Measurements from ENCODE around the gene GABBR1. TPM values are rescaled to one million over a fixed set of nuclear protein-coding genes. Genes with fewer than 3 reads are reported as not detected.

The GABBR1 gene
- total RNA-seq, 1 experiment from 2014 or later: 11.9 TPM

DNA sequence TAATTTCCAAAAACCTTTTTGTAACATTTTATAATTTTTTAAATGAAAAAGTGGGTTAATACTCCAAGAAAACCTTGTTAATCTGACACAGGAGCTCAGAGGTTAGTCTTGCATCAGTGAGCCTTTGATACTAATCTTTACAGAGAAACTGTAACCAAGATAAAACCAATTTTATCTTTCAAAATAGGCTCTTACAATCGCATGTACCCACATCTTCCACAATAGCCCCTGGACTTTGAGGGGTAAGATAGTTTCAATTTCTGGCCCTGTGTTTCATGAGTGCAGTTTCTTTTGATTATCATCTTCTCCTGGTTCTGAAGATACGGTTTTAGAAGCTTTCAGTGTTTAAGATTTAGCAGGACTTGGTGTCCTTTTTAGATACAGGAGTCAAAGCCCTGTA lies 110.8 kb downstream of the GABBR1 start:
- TF ChIP-seq, protein P1, sequence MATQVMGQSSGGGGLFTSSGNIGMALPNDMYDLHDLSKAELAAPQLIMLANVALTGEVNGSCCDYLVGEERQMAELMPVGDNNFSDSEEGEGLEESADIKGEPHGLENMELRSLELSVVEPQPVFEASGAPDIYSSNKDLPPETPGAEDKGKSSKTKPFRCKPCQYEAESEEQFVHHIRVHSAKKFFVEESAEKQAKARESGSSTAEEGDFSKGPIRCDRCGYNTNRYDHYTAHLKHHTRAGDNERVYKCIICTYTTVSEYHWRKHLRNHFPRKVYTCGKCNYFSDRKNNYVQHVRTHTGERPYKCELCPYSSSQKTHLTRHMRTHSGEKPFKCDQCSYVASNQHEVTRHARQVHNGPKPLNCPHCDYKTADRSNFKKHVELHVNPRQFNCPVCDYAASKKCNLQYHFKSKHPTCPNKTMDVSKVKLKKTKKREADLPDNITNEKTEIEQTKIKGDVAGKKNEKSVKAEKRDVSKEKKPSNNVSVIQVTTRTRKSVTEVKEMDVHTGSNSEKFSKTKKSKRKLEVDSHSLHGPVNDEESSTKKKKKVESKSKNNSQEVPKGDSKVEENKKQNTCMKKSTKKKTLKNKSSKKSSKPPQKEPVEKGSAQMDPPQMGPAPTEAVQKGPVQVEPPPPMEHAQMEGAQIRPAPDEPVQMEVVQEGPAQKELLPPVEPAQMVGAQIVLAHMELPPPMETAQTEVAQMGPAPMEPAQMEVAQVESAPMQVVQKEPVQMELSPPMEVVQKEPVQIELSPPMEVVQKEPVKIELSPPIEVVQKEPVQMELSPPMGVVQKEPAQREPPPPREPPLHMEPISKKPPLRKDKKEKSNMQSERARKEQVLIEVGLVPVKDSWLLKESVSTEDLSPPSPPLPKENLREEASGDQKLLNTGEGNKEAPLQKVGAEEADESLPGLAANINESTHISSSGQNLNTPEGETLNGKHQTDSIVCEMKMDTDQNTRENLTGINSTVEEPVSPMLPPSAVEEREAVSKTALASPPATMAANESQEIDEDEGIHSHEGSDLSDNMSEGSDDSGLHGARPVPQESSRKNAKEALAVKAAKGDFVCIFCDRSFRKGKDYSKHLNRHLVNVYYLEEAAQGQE (IDR thresholded peaks at IDR 0.05; ENCODE audit: insufficient read depth in 1 of 2, low read depth in 2 of 2, low read length in 1 of 2): no peak
- TF ChIP-seq SIN3A (IDR thresholded peaks at IDR 0.05; ENCODE audit: borderline replicate concordance, insufficient read depth, low read depth, low read length) (no peak), TCF7L2 (IDR thresholded peaks at IDR 0.05; ENCODE audit: low read depth, low read length) (no peak), POLR2AphosphoS5 (IDR thresholded peaks at IDR 0.05; ENCODE audit: low read depth, low read length) (no peak)
- TF ChIP-seq, protein P2, sequence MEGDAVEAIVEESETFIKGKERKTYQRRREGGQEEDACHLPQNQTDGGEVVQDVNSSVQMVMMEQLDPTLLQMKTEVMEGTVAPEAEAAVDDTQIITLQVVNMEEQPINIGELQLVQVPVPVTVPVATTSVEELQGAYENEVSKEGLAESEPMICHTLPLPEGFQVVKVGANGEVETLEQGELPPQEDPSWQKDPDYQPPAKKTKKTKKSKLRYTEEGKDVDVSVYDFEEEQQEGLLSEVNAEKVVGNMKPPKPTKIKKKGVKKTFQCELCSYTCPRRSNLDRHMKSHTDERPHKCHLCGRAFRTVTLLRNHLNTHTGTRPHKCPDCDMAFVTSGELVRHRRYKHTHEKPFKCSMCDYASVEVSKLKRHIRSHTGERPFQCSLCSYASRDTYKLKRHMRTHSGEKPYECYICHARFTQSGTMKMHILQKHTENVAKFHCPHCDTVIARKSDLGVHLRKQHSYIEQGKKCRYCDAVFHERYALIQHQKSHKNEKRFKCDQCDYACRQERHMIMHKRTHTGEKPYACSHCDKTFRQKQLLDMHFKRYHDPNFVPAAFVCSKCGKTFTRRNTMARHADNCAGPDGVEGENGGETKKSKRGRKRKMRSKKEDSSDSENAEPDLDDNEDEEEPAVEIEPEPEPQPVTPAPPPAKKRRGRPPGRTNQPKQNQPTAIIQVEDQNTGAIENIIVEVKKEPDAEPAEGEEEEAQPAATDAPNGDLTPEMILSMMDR (IDR thresholded peaks at IDR 0.05): no peak
- Histone ChIP-seq H3K9me3 (ENCODE audit: control insufficient read depth, insufficient read depth, low read depth, low read length) (no peaks in the 10 kb centered on the region), H3K4me1 (ENCODE audit: control insufficient read depth, insufficient read depth, low read length) (no peaks in the 10 kb centered on the region), H3K36me3 (ENCODE audit: control insufficient read depth, insufficient read depth, low read length) (no peaks in the 10 kb centered on the region; the same call in 1 of the 2 replicates), H3K27me3 (ENCODE audit: control insufficient read depth, insufficient read depth, low read length) (no peaks in the 10 kb centered on the region), H3K27ac (ENCODE audit: low read length) (no peak overlapping the region), H3K4me3 (ENCODE audit: low read depth in 2 of 2, low read length in 2 of 2) (no peak overlapping the region)
- intact Hi-C loops (cut with micrococcal nuclease; ENCODE audit: unreplicated experiment) (no loop called here), in situ Hi-C loops (cut with HindIII; ENCODE audit: low pct_unique_long_range_greater_than_20kb, low sequenced_read_pairs) (no loop called here)
- DNase-seq (ENCODE audit: low read depth, low spot score) (no peak), ATAC-seq (no peak)
- ChIA-PET POLR2A (no interaction called here), CTCF (no interaction called here)
- no TSS peak for BruUV-seq (replicated peaks)

DNA sequence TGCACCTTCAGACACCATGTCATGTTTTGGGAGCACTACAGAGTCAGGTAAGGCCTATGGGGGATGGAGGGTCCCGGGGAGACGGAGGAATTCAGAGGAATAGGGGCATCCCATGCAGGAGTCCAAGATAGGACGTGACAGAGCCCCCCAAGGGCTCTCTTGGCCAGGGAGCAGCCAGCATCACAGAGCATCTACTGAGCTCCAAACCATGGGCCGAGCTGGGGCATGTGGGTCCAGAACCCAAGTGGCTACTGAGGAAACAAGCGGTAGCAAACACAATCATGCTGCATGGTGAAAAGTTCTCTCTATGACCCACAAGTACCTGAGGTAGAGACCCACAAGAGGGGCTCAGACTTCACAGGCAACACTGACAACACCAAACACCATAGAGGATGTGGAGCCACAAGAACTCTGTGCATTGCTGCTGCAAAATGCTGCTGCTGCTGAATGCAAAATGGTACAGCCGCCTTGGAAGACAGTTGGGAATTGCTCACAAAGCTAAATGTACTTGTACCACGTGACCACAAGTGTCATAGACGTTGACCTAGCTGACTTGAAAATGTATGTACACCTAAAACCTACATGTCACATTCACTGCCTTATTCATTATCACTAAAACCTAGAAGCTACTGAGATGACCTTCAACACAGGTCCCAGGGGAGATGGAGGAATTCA lies 111.8 kb downstream of the GABBR1 start:
- intact Hi-C loops (cut with micrococcal nuclease; ENCODE audit: unreplicated experiment): no loop called here
- H3K27ac ChIP-seq (ENCODE audit: low read length): no peak overlapping the region
- no peak for DNase-seq (ENCODE audit: low read depth, low spot score)
- H3K4me1 ChIP-seq (ENCODE audit: control insufficient read depth, insufficient read depth, low read length): no peaks in the 10 kb centered on the region
- no peak for ATAC-seq
- TF ChIP-seq SIN3A (IDR thresholded peaks at IDR 0.05; ENCODE audit: borderline replicate concordance, insufficient read depth, low read depth, low read length) (no peak), POLR2AphosphoS5 (IDR thresholded peaks at IDR 0.05; ENCODE audit: low read depth, low read length) (no peak), TCF7L2 (IDR thresholded peaks at IDR 0.05; ENCODE audit: low read depth, low read length) (no peak)
- TF ChIP-seq, protein P2 (IDR thresholded peaks at IDR 0.05): no peak
- no TSS peak for BruUV-seq (replicated peaks)
- no peak overlapping the region for H3K4me3 ChIP-seq (ENCODE audit: low read depth in 2 of 2, low read length in 2 of 2)
- H3K27me3 ChIP-seq (ENCODE audit: control insufficient read depth, insufficient read depth, low read length): no peaks in the 10 kb centered on the region
- H3K36me3 ChIP-seq (ENCODE audit: control insufficient read depth, insufficient read depth, low read length): no peaks in the 10 kb centered on the region; the same call in 1 of the 2 replicates
- ChIA-PET POLR2A (no interaction called here), CTCF (no interaction called here)
- no peaks in the 10 kb centered on the region for H3K9me3 ChIP-seq (ENCODE audit: control insufficient read depth, insufficient read depth, low read depth, low read length)
- in situ Hi-C loops (cut with HindIII; ENCODE audit: low pct_unique_long_range_greater_than_20kb, low sequenced_read_pairs): no loop called here
